GM19099 (cell line): ENCODE results near the gene RBSN.

Source experiments
- POLR2A ChIP-seq: IDR thresholded peaks from 3 replicates; pipeline ENCODE4 v1.6.1; 2011; ENCODE audit warnings: low read depth; ENCODE audit not compliant: insufficient read length; ENCODE audit errors: extremely low read depth

Gene RBSN

DNA sequence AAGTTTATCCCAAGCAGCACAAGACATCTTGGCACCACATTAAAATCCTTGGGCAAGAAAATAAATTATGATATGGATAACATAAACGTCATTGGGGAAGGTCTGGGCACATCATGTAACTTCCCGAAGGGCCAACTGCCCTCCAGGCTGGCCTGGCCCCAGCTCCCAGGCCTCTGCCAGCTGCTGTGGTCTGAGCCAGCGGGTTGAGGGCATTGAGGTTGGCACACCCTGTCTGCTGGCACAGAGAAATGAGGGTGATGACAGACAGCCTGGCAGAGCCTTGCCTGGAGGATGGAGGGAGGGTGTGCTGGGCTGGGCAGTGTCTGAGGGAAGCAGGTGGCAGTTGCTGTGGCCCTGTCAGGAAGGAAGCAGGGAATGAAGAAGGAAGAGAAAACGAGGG lies 3.3 kb upstream of the RBSN start:
- TF ChIP-seq POLR2A, result no peak

DNA sequence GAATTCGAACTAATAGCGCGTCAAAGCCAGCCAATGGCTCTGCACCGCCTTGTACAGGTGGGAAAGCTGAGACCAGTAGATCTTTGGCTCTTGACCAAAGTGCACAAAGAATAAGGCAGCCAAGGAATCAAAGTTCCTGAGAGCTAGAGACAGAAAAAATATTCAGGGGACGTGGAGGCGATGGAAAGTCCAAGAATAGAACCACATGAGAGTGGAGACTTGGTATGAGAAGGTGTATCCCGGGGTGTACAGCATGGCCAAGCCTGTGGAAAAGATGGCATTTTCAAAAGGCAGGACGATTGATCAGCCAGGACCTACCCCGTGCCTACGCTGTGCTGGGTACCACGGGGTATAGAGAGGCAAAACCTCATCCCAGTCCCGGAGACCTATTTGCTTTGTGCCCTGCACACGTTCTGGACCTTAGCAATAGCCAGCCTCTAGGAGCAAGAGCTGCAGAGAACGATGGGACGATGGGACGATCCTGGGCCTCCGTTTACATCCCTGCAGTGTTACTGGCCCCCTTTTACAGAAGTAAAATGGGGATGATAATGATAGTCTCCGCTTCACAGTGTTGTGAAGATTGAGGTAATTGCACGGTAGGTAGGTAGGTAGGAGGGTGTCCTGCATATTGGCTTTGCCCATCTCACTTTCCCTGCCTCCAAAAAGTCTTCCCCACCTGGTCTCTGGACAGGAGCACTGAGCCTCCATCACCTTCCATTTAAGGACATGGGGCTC lies 583 bp upstream of the RBSN start:
- TF ChIP-seq POLR2A, result no peak

GRCh38 chr3:15097891-15098290 lies 1.1 kb downstream of the RBSN start:
- TF ChIP-seq POLR2A, result no peak

DNA sequence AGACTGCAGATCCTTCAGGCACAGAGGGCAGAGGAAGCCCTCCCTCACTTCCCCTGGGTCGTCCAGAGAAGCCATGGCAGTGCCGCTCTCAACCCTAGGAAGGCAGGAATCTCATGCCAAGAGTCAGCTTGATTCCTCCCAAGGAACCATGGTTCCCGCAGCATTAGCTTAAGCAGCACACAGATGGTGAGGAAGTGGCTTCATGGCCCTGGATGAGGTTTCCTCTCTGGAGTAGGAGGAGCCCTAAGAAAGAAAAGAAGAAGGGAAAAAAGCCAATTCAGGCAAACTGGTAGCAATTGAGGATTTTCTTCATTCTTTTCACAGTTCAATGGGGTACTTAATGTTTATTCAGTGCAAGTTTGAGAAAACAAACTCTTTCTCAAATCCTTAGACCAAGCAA lies 2.9 kb downstream of the RBSN start:
- TF ChIP-seq POLR2A, result no peak

- TF ChIP-seq POLR2A, result no peak
These were observed 4.6 kb downstream of the RBSN start for GRCh38 chr3:15094187-15094875.

GRCh38 chr3:15092686-15093085 lies 6.3 kb downstream of the RBSN start:
- TF ChIP-seq POLR2A, result no peak

GRCh38 chr3:15091575-15091974 lies 7.4 kb downstream of the RBSN start:
- TF ChIP-seq POLR2A, result no peak

DNA sequence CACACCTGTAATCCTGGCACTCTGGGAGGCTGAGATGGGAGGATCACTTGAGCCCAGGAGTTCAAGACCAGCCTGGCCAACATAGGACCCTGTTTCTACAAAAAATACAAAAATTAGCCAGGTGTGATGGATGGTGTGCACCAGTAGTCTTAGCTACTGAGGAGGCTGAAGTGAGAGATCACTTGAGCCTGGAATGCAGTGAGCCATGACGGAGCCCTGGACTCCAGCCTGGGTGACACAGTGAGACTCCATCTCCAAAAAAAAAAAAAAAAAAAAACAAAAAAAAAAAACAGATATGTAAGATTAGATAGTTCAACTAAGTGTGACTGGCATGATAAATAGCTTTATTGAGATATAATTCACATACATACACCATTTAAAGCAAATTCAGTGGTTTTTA lies 9.7 kb downstream of the RBSN start:
- no peak for TF ChIP-seq POLR2A

DNA sequence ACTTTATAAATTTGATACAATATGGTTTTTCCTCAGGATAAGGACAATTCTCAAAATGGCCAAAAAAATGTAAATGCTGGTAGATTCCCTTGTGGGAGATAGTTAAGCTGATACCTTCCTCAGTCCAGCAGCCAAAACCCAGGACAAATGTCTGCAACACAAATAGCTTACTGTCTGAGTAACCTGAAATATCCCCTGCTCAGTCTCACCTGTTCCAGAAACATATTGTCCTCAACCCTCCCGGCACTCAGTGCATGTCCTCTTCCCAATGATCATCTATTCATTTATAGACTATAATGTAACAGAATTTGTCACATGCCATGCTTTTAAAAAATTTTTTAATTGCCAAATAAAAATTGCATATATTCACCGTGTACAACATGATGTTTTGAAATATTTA lies 12.2 kb downstream of the RBSN start:
- TF ChIP-seq POLR2A, result no peak

GRCh38 chr3:15086263-15086662 lies 12.7 kb downstream of the RBSN start:
- TF ChIP-seq POLR2A, result no peak

GRCh38 chr3:15083252-15083651 lies 15.7 kb downstream of the RBSN start:
- TF ChIP-seq POLR2A, result no peak

DNA sequence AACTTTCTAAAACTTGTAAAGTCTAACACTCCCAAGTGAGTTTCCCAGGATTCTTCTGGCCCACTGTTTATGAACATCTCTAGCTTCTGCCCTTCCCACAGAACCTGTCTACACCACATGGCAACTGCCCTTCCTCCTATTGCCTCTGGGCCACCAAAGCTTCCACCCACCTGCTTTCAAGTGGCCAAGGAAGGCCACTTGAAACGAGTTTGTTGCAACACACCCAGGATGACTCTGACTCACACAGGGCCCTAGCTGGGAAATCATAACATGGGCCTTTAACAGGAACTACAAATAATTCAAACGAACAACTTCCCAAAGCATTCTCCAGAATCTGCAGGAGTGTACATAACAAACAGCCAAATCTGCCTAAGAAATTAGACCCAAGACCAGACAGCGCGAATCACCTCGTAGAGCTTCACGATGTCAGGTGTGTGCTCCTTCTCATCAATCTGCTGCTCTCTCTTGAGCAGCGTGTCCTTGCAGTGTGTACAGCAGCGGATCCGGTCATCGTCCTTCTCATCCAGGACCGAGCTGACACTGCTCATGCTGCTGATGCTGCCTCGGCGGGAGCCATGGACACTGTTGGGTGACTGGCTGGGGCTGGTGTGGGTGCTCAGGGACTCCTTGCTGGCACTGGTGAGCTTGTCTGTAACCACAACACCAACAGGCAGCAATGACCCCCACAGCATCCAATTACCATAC lies 16.8 kb downstream of the RBSN start:
- no peak for TF ChIP-seq POLR2A

DNA sequence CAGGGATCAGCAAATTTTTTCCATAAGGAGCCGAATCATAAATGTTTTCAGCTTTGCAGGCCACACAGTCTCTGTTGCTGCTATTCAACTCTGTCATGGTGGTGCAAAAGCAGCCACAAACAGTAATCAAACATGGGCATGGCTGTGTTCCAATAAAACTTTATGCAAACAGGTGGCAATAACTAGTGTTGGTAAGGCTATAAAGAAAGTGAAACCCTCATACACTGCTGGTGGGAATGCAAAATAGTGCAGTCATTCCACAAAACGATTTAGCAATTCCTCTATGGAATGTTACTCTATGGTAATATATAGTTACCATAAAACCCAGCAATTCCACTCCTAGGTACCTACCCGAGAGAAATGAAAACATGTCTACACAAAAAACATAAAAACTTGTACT lies 19.9 kb downstream of the RBSN start:
- no peak for TF ChIP-seq POLR2A

GRCh38 chr3:15074500-15074899 lies 24.4 kb downstream of the RBSN start:
- TF ChIP-seq POLR2A, result no peak

- no peak for TF ChIP-seq POLR2A
These were observed 27.2 kb downstream of the RBSN start for GRCh38 chr3:15071699-15072098.

- no peak for TF ChIP-seq POLR2A
These were observed 29.5 kb downstream of the RBSN start for GRCh38 chr3:15069441-15069840.
